HG03520 (cell line): ENCODE measurements around the gene SNX7.

Experiments
- ATAC-seq: cut with Tn5 transposase; IDR thresholded peaks from one replicate; pipeline ENCODE4 v1.9.1; 2021; ENCODE audit warnings: mild to moderate bottlenecking, moderate library complexity; ENCODE audit not compliant: unreplicated experiment

The SNX7 gene

GRCh38 chr1:98696077-98696476, 34.6 kb downstream of the SNX7 start:
- ATAC-seq = no peak

- ATAC-seq = no peak
Measured at GRCh38 chr1:98697781-98698180, 36.3 kb downstream of the SNX7 start.

- no peak for ATAC-seq
Measured at GRCh38 chr1:98698625-98699024, 37.1 kb downstream of the SNX7 start.

GRCh38 chr1:98700228-98700627, 38.7 kb downstream of the SNX7 start:
- ATAC-seq = no peak

- ATAC-seq = no peak
Measured at GRCh38 chr1:98702976-98703375, 41.5 kb downstream of the SNX7 start.

- ATAC-seq = no peak
Measured at GRCh38 chr1:98704474-98704873, 43.0 kb downstream of the SNX7 start.

- no peak for ATAC-seq
Measured at GRCh38 chr1:98704971-98705370, 43.5 kb downstream of the SNX7 start.

- ATAC-seq = no peak
Measured at GRCh38 chr1:98705591-98705990, 44.1 kb downstream of the SNX7 start.

- no peak for ATAC-seq
Measured at GRCh38 chr1:98706173-98706843, 44.8 kb downstream of the SNX7 start.

- no peak for ATAC-seq
Measured at GRCh38 chr1:98707556-98707955, 46.0 kb downstream of the SNX7 start.

- ATAC-seq = no peak
Measured at GRCh38 chr1:98709906-98710305, 48.4 kb downstream of the SNX7 start.

GRCh38 chr1:98723574-98723973, 62.1 kb downstream of the SNX7 start:
- no peak for ATAC-seq

- ATAC-seq = no peak
Measured at GRCh38 chr1:98732985-98733781, 71.7 kb downstream of the SNX7 start.

GRCh38 chr1:98733782-98734112, 72.2 kb downstream of the SNX7 start:
- no peak for ATAC-seq

- ATAC-seq = no peak
Measured at GRCh38 chr1:98735756-98736155, 74.2 kb downstream of the SNX7 start.

- ATAC-seq = no peak
Measured at GRCh38 chr1:98737835-98738234, 76.3 kb downstream of the SNX7 start.

GRCh38 chr1:98739762-98740161, 78.2 kb downstream of the SNX7 start:
- no peak for ATAC-seq

- ATAC-seq = no peak
Measured at GRCh38 chr1:98741164-98741563, 79.6 kb downstream of the SNX7 start.

GRCh38 chr1:98749152-98749756, 87.7 kb downstream of the SNX7 start:
- ATAC-seq = no peak

- no peak for ATAC-seq
Measured at GRCh38 chr1:98754176-98754575, 92.7 kb downstream of the SNX7 start.

GRCh38 chr1:98761219-98761865, 99.8 kb downstream of the SNX7 start:
- ATAC-seq = no peak
